HepG2 (cell line): ENCODE data around the gene TOP2A. TPM values are rescaled to one million over a fixed set of nuclear protein-coding genes. Genes with fewer than 3 reads are reported as not detected.
A peak's percentile ranks its signal among the peaks of the same experiment; 100 is the strongest.

Experiments used
- AGO1 ChIP-seq: fragments of 200-400 bp; formaldehyde crosslinking; IDR thresholded peaks from 2 replicates; pipeline ENCODE4 v1.6.1; 2017; ENCODE audit warnings: mild to moderate bottlenecking, low read depth, low read length, moderate library complexity; ENCODE audit not compliant: poor library complexity, severe bottlenecking
- CCDC6 ChIP-seq: sonication (generic); formaldehyde crosslinking; IDR thresholded peaks from 2 replicates; pipeline ENCODE4 v1.8.1; 2022; ENCODE audit warnings: mild to moderate bottlenecking, missing genetic modification reagents, moderate library complexity
- DNMT1 ChIP-seq: sonication (generic); formaldehyde crosslinking; IDR thresholded peaks from 2 replicates; pipeline ENCODE4 v1.5.1; 2020; ENCODE audit warnings: mild to moderate bottlenecking, missing genetic modification reagents
- FOSL1 ChIP-seq: sonication (generic); formaldehyde crosslinking; IDR thresholded peaks from 2 replicates; pipeline ENCODE4 v1.9.0; 2021; ENCODE audit warnings: missing genetic modification reagents, borderline replicate concordance
- MIXL1 ChIP-seq: IDR thresholded peaks from 2 replicates; pipeline ENCODE4 v1.6.1; 2016
- NRL ChIP-seq: sonication (generic); formaldehyde crosslinking; IDR thresholded peaks from 2 replicates; pipeline ENCODE4 v1.5.0; 2020; ENCODE audit warnings: missing genetic modification reagents, mild to moderate bottlenecking, moderate library complexity, borderline replicate concordance
- REL ChIP-seq: sonication (generic); formaldehyde crosslinking; conservative IDR thresholded peaks from 2 replicates; pipeline ENCODE4 v1.8.0; 2022; ENCODE audit warnings: mild to moderate bottlenecking, missing genetic modification reagents, moderate library complexity
- SIX1 ChIP-seq: sonication (generic); formaldehyde crosslinking; IDR thresholded peaks from 2 replicates; pipeline ENCODE4 v1.4.0; 2020; ENCODE audit warnings: missing genetic modification reagents, borderline replicate concordance
- ZFP41 ChIP-seq: sonication (generic); formaldehyde crosslinking; IDR thresholded peaks from 2 replicates; pipeline ENCODE4 v1.4.0; 2020; ENCODE audit warnings: mild to moderate bottlenecking, missing genetic modification reagents, borderline replicate concordance
- ZNF678 ChIP-seq: sonication (generic); formaldehyde crosslinking; IDR thresholded peaks from 2 replicates; pipeline ENCODE4 v1.4.0; 2020; ENCODE audit warnings: mild to moderate bottlenecking, missing genetic modification reagents
- polyA plus RNA-seq, 8 experiments: library from polyadenylated mRNA; depleted of rRNA in 3 of 8; stranded (reverse) in 7 of 8; unstranded in 1 of 8; fragments of >200 nt; fragmentation: Illumina TruSeq in 4 of 8; extraction: Trizol in 4 of 8; gene quantifications; 2 replicates each; pipeline versions ENCODE4 v1.2.1 to v1.2.3, GENCODE V29; 2011 to 2016; ENCODE audit warnings: low read depth in 4 of 8, missing spikeins in 1 of 8, mixed read lengths in 1 of 8; ENCODE audit not compliant: insufficient read depth in 1 of 8
- total RNA-seq, 5 experiments: library from RNA; depleted of rRNA; stranded (reverse); fragments of >200 nt; fragmentation: Illumina TruSeq; extraction: Trizol; gene quantifications; 2 replicates each; pipeline ENCODE4 v1.2.3, GENCODE V29; 2016; ENCODE audit warnings: low read depth in 1 of 5
- TF ChIP-seq, protein P1 (sequence below): IDR thresholded peaks from 2 replicates; pipeline ENCODE4 v1.6.1; 2016; ENCODE audit warnings: low read depth, missing genetic modification reagents, missing compliant biosample characterization
- TF ChIP-seq, protein P2 (sequence below): sonication (generic); formaldehyde crosslinking; IDR thresholded peaks from 2 replicates; pipeline ENCODE4 v1.5.1; 2020; ENCODE audit warnings: missing genetic modification reagents, mild to moderate bottlenecking, borderline replicate concordance
- TF ChIP-seq, protein P3 (sequence below): conservative IDR thresholded peaks from 2 replicates; pipeline ENCODE4 v1.6.1; 2018; ENCODE audit warnings: missing genetic modification reagents
- TF ChIP-seq, protein P4 (sequence below): sonication (generic); formaldehyde crosslinking; IDR thresholded peaks from 2 replicates; pipeline ENCODE4 v1.4.0; 2020; ENCODE audit warnings: mild to moderate bottlenecking, missing genetic modification reagents, borderline replicate concordance
- TF ChIP-seq, protein P5 (sequence below): sonication (generic); formaldehyde crosslinking; IDR thresholded peaks from 2 replicates; pipeline ENCODE4 v1.5.0; 2020; ENCODE audit warnings: mild to moderate bottlenecking, missing genetic modification reagents
- TF ChIP-seq, protein P6 (sequence below): IDR thresholded peaks from 2 replicates; pipeline ENCODE4 v1.6.1; 2016

TOP2A gene
- total and polyA plus RNA-seq, 2 of the 13 experiments (the other 11 are each of a cell fraction or from before 2014, with no cell fraction given) = 108 to 327 TPM

DNA sequence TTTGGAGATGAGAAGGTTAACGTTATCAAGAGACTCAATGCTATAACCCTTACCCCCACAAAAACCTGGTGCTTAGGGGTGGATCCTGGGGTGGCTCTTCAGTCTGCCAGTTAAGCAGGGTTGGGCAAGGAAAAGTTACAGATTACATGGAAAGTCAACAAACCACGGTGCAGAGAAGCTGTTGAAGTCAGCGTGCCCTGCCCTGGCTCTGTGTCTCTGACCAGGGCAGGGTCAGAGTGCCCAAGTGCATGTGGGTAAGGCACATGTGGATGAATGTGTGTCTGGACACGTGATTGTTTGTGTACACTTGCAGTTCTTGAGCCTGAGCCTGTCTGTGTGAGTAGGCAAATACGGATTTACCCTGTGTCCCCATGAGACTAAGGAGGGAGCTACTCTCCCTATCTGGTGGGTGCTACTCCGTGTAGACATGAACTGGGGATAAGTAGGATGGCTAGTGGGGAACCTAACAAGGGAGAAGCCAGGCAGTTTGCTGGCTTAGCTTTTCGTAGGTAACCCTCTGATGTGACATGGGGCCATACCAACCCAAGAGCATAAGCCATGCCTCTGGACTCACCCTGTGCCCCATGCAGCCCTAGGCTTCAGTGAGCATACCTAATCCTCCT lies 31.1 kb upstream of the TOP2A start (continued):
- TF ChIP-seq, protein P1, sequence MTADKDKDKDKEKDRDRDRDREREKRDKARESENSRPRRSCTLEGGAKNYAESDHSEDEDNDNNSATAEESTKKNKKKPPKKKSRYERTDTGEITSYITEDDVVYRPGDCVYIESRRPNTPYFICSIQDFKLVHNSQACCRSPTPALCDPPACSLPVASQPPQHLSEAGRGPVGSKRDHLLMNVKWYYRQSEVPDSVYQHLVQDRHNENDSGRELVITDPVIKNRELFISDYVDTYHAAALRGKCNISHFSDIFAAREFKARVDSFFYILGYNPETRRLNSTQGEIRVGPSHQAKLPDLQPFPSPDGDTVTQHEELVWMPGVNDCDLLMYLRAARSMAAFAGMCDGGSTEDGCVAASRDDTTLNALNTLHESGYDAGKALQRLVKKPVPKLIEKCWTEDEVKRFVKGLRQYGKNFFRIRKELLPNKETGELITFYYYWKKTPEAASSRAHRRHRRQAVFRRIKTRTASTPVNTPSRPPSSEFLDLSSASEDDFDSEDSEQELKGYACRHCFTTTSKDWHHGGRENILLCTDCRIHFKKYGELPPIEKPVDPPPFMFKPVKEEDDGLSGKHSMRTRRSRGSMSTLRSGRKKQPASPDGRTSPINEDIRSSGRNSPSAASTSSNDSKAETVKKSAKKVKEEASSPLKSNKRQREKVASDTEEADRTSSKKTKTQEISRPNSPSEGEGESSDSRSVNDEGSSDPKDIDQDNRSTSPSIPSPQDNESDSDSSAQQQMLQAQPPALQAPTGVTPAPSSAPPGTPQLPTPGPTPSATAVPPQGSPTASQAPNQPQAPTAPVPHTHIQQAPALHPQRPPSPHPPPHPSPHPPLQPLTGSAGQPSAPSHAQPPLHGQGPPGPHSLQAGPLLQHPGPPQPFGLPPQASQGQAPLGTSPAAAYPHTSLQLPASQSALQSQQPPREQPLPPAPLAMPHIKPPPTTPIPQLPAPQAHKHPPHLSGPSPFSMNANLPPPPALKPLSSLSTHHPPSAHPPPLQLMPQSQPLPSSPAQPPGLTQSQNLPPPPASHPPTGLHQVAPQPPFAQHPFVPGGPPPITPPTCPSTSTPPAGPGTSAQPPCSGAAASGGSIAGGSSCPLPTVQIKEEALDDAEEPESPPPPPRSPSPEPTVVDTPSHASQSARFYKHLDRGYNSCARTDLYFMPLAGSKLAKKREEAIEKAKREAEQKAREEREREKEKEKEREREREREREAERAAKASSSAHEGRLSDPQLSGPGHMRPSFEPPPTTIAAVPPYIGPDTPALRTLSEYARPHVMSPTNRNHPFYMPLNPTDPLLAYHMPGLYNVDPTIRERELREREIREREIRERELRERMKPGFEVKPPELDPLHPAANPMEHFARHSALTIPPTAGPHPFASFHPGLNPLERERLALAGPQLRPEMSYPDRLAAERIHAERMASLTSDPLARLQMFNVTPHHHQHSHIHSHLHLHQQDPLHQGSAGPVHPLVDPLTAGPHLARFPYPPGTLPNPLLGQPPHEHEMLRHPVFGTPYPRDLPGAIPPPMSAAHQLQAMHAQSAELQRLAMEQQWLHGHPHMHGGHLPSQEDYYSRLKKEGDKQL (CRISPR knock-in tag) = peak; percentile 69
- TF ChIP-seq AGO1 (no peak), ZNF678 (no peak), CCDC6 (CRISPR knock-in tag) (no peak), ZFP41 (no peak), NRL (CRISPR knock-in tag) (no peak), FOSL1 (no peak), REL (CRISPR knock-in tag) (no peak), SIX1 (CRISPR knock-in tag) (peak; percentile 22; the same call in 1 of the 2 replicates), MIXL1 (0 out of 2 replicates have a peak, but pooled peaks have one; percentile 36), DNMT1 (CRISPR knock-in tag) (0 out of 2 replicates have a peak, but pooled peaks have one; percentile 17)
- TF ChIP-seq, protein P2, sequence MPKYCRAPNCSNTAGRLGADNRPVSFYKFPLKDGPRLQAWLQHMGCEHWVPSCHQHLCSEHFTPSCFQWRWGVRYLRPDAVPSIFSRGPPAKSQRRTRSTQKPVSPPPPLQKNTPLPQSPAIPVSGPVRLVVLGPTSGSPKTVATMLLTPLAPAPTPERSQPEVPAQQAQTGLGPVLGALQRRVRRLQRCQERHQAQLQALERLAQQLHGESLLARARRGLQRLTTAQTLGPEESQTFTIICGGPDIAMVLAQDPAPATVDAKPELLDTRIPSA (CRISPR knock-in tag) = no peak
- TF ChIP-seq, protein P3, sequence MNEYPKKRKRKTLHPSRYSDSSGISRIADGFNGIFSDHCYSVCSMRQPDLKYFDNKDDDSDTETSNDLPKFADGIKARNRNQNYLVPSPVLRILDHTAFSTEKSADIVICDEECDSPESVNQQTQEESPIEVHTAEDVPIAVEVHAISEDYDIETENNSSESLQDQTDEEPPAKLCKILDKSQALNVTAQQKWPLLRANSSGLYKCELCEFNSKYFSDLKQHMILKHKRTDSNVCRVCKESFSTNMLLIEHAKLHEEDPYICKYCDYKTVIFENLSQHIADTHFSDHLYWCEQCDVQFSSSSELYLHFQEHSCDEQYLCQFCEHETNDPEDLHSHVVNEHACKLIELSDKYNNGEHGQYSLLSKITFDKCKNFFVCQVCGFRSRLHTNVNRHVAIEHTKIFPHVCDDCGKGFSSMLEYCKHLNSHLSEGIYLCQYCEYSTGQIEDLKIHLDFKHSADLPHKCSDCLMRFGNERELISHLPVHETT = no peak; the same call in 1 of the 2 replicates
- TF ChIP-seq, protein P4, sequence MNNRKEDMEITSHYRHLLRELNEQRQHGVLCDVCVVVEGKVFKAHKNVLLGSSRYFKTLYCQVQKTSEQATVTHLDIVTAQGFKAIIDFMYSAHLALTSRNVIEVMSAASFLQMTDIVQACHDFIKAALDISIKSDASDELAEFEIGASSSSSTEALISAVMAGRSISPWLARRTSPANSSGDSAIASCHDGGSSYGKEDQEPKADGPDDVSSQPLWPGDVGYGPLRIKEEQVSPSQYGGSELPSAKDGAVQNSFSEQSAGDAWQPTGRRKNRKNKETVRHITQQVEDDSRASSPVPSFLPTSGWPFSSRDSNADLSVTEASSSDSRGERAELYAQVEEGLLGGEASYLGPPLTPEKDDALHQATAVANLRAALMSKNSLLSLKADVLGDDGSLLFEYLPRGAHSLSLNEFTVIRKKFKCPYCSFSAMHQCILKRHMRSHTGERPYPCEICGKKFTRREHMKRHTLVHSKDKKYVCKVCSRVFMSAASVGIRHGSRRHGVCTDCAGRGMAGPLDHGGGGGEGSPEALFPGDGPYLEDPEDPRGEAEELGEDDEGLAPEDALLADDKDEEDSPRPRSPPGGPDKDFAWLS (CRISPR knock-in tag) = no peak
- TF ChIP-seq, protein P5, sequence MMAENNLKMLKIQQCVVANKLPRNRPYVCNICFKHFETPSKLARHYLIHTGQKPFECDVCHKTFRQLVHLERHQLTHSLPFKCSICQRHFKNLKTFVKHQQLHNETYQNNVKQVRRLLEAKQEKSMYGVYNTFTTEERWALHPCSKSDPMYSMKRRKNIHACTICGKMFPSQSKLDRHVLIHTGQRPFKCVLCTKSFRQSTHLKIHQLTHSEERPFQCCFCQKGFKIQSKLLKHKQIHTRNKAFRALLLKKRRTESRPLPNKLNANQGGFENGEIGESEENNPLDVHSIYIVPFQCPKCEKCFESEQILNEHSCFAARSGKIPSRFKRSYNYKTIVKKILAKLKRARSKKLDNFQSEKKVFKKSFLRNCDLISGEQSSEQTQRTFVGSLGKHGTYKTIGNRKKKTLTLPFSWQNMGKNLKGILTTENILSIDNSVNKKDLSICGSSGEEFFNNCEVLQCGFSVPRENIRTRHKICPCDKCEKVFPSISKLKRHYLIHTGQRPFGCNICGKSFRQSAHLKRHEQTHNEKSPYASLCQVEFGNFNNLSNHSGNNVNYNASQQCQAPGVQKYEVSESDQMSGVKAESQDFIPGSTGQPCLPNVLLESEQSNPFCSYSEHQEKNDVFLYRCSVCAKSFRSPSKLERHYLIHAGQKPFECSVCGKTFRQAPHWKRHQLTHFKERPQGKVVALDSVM (CRISPR knock-in tag) = no peak; the same call in 1 of the 2 replicates
- TF ChIP-seq, protein P6, sequence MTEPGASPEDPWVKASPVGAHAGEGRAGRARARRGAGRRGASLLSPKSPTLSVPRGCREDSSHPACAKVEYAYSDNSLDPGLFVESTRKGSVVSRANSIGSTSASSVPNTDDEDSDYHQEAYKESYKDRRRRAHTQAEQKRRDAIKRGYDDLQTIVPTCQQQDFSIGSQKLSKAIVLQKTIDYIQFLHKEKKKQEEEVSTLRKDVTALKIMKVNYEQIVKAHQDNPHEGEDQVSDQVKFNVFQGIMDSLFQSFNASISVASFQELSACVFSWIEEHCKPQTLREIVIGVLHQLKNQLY (CRISPR knock-in tag) = peak; percentile 99
